ENCODE data around the gene NFYB. TPM values are rescaled to one million over a fixed set of nuclear protein-coding genes. Genes with fewer than 3 reads are reported as not detected.
A peak's percentile ranks its signal among the peaks of the same experiment; 100 is the strongest.
"Not testable (repeated sequence)": the region's sequence is repeated elsewhere in the genome, so short reads cannot be mapped to it uniquely, and the experiment has no call there.

NFYB gene
- 67.2 TPM for polyA plus RNA-seq (2012; ENCODE audit: insufficient read depth, insufficient read length)

DNA sequence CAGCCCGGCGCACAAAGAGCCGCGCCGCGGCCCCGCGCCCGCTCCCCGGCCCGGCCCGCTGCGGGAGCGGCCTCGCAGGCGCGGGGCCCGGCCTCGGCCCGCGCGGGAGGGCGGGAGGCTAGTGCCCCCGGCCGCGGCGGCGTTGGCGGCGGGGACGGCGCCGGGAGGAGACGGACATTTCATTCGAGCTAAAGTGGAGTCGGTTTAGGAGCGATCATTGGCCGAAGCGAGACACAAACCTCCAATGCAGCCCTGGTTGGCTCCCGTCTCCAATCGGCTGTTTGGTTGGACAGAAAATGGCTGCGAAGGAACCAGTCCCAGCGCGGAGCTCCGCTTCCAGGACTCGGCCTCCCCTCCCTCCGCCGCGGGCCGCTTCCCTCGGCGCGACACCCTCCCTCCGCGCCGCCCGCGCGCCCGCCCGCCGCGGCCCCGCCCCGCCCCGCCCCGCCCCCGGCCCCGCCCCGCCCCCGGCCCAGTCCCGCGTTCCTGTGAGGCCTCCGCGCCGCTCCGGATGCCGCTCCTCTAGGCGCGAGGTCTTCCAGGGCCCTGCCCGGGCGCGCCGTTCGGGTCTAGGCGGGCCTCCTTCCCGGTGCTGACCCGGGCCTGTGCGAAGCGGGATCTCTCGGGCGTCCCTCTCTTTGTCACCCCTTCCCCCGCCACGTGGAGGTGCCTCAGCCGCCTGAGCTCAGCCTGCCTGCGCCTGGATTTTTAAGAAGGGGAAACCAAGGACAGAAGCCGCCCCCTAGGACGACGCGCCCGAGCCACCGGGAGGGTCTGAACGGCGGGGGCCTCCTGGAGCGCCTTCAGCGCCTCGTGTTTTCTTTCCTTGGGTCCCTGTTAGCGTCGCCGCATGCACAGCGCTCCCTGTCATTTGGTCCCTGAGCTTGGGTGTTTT, at the start of gene NFYB:
Gene NFYB, minus strand, starts transcription at position 309 of the 895 bp plus-strand sequence. CDS start 2,757 bp downstream, outside the sequence.
- peak; percentile 97 for DNase-seq (ENCODE audit: low read depth, low spot score)
- peak within 1 kb of the TSS; percentile 84 for H3K4me3 ChIP-seq (ENCODE audit: low read length)

DNA sequence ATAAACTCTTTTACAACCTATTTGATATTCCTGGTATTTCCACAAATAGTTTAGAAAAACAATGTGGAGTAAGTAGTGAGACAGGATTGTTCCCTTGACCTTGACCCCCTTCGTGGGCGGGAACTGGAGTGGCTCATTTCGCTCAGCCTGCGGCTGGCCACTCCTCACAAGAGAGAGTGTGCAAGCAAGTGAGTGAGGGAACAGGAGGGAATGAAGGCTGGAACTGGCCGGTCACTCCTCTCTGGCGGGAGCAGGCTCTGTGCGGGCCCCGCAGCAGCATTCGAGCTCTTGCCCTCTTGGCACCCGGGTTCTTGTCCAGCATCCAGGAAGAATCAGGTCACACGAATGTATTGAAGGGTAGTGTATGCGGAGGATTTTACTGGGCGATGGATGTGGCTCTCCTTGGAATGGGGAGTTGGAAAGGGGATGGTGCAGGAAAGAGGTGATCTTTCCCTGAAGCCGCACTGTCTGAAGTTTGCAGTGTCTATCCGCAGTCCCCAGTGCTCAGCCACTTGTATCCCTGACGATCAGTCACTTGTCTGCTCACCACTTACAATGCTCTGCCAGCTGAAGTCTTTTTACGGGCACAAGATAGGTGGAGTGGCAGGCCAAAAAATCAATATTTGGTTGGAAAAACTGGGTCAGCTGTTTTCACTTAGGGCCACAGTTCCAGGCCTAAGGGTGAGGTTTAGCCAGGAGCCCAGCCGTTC, 49.6 kb upstream of the NFYB start:
- no peak for DNase-seq (ENCODE audit: low read depth, low spot score)
- H3K4me3 ChIP-seq (ENCODE audit: low read length) = no peak overlapping the region

DNA sequence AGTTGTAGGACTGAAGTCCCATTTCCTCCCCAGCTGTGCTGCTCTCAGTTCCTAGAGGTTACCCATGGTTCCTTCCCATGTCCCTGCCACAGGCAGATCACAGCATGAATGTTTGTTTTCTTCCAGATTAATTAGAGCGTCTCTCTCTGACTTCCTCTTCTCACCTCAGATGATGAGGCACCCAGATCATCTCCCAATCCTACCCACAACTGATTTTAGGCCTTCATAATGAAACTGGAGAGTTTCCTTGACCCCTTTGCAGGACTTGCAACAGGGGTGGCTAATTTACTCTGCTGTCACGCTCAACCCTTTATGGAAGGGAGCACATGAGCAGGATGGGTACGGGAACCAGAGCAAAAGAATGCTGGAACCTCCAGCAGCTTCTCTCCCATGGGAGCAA, 45.4 kb upstream of the NFYB start:
- no peak overlapping the region for H3K4me3 ChIP-seq (ENCODE audit: low read length)
- DNase-seq (ENCODE audit: low read depth, low spot score) = no peak

DNA sequence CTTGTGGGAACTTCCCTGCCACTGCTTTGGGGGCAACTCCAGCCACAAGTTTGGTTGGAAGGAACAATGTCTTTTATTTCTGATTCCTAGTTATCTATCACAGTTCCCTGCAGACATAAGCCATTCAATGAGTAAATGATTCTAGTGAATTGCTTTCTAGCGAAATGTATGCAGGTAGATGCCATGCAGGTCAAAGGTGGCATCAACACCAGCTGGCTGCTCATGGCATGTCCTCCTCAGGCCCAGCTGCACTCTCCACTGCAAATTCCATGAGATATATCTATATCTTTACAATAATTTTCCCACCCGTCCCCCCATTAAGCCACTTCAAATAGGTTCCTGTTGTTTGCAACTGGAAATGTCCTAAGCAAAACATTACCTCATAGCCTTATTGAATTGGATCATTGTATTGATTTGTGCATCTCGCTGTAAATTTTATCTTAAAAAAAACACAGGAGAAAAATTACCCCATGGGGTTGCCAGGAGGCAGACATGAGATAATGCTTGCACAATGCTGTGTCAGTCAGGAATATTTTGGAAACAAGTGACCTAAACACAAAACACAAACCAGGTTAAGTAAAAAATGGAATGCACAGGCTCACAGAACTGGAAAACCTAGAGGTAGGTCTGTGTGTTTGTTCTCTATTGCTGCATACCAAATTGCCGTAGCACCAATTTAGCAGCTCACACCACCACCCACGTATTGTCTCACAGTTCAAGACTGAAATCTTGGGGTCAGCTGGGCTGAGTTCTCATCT, 44.8 kb upstream of the NFYB start:
- no peak overlapping the region for H3K4me3 ChIP-seq (ENCODE audit: low read length)
- DNase-seq (ENCODE audit: low read depth, low spot score) = no peak

DNA sequence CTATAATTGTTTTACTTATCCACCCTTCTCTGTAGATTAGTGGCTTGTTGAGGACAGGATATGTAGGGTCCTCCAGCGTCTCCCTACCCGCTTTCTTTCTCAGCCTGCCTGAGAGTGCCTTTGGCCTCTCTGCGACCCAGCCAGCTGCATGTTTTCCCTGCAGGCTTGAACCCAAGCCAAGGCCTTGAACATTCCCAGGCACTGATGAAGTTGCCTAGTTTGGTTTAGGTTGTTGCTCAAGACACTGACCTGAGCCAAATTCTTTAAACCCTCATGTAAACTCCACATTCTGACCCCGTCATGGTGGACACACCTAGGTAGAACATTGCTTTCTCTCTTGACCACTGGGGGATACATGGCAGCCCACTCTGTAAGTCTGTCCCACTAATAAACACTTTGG, 44.1 kb upstream of the NFYB start:
- no peak for DNase-seq (ENCODE audit: low read depth, low spot score)
- no peak overlapping the region for H3K4me3 ChIP-seq (ENCODE audit: low read length)

DNA sequence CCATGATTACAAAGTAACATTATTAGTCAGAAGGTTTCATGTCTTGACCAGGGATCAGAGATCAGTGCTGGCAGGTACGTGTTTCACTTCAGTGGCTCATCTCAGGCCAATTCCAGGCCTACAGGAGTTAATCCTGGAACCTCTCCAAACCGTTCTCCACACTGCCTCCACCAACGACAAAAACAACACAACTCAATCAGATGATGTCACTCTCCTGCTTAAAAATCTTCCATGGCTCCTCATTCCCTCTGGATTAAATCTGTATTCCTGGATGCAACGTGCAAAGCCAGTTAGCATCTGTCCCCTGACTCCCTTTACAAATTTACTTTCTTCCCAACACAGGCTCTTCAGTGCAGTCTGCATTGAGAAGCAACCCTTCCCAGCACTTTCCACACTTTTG, 43.3 kb upstream of the NFYB start:
- H3K4me3 ChIP-seq (ENCODE audit: low read length) = no peak overlapping the region
- no peak for DNase-seq (ENCODE audit: low read depth, low spot score)

DNA sequence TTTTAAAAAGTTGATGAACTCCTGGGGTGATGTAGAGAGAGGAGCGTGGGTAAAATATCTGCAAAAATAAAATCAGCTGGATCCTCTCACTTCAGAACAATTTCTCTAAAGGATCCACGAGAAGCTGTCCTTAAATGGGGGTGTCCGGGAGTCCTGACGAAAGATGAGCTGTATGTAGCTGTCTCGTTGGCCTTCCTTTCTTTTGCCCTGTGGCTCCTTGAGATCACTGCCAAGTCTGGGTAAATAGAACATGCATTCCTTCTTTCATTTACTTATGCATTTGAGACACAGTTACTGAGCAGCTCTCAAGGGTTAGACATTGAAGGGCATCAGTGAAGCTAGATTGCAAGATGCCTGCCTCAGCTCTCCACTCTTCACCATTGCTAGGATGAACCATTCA, 42.4 kb upstream of the NFYB start:
- no peak overlapping the region for H3K4me3 ChIP-seq (ENCODE audit: low read length)
- no peak for DNase-seq (ENCODE audit: low read depth, low spot score)

DNA sequence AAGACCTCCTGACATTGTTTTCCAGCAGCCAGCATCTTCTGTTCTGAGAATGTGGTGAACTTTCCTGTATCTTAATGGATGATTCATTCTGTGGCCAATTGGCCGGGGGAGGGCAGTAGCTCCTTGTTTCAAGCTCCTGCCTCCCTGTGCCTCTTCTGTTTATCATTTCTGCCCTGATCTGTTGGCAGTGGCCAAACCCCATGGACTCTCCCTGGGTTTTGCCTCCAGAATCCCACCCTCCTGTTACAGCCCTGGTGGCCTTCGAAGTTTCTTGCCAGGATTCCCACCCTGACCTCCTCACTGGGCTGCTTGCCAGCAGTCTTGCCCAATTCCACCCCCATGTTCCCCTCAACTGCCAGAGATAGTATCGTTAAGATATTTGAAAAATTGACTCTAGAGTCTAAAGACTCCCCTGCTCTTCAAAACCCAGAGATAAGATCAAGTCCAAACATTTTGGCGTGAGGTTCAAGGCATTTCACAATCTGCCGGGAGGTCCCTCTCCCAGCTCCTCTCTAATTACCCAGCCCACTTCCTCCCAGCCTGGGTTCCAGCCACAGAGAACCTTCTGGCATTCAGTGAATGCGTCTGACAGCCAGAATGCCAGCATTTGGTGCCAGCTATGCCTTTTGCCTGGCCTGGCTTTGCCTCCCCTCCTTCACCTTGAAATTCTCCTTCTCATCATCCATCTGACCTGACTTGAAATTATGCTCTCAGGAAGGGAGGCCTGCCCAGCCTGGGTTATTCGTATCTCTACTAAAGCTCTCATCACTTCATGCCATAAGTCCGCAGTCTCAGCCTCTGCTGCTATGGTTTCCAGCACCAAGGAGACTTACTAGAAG, 39.9 kb upstream of the NFYB start:
- no peak for DNase-seq (ENCODE audit: low read depth, low spot score)
- H3K4me3 ChIP-seq (ENCODE audit: low read length) = no peak overlapping the region

DNA sequence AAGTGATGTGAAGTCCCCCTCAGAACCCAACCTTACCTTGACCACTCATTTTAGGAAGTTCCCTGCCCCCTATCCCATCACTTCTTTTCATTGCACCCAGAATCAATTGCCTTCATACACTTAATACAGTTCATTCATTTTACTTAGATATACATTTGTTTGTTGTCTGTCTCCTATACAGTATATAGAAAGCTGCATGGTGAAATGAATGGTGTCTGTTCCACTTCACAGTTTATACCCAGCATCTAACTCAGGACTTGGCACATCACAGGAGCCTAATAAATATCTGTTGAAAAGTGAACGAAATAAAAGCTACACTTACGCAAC, 39.3 kb upstream of the NFYB start:
- H3K4me3 ChIP-seq (ENCODE audit: low read length) = no peak overlapping the region
- DNase-seq (ENCODE audit: low read depth, low spot score) = no peak

DNA sequence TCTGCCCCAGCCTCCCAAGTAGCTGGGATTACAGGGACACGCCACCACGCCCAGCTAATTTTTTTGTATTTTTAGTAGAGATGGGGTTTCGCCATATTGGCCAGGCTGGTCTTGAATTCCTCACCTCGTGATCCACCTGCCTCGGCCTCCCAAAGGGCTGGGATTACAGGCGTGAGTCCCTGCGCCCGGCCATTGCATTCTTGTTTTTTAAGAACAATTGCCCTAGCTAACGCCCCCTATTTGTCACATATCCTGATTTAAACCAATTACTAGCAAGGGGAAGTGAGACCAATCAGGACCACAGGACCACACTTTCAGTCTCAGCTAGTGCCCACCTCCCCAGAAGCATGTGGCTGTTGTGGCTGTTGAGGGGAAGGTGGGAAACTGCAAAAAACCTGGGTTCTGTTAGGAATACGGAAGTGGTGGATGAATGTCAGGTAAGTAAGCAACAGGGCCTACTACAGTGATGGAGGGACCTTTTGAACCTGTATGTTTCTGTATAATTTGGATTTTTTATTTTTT, 37.8 kb upstream of the NFYB start:
- DNase-seq (ENCODE audit: low read depth, low spot score) = no peak
- no peak overlapping the region for H3K4me3 ChIP-seq (ENCODE audit: low read length)

DNA sequence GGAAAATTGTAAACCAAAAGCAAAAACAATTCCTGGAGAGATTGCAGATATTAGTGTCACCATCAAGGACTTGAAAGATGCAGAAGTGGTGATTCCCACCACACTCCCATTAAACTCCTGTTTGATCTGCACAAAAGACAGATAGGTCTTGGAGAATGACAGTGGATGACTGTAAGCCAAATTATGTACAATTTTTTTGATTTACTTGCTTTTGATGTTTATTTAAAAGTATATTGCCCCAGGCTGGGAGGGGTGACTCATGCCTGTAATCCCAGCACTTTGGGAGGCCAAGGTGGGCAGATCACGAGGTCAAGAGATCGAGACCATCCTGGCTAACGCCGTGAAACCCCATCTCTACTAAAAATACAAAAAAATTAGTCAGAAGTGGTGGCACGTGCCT, 35.8 kb upstream of the NFYB start:
- DNase-seq (ENCODE audit: low read depth, low spot score); H3K4me3 ChIP-seq (ENCODE audit: low read length): not testable (repeated sequence)

DNA sequence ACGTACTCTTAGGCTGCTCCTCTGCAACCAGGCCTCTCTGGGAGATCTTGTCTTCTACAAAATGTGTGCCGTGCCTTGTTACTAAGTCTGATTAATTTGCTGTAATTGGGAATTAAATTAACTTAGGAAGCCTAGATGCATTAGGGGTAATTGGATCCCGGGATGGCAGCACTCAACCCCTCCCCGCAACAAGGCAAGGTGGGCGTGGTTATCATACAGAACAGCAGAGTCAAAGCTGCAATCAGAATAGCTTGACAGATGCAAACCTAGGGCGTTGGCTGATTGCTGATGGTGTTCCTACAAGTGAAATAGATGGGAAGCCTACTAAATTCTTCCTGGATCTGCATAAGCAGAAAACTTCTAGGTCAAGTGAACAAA, 34.5 kb upstream of the NFYB start:
- DNase-seq (ENCODE audit: low read depth, low spot score) = no peak
- H3K4me3 ChIP-seq (ENCODE audit: low read length) = no peak overlapping the region

DNA sequence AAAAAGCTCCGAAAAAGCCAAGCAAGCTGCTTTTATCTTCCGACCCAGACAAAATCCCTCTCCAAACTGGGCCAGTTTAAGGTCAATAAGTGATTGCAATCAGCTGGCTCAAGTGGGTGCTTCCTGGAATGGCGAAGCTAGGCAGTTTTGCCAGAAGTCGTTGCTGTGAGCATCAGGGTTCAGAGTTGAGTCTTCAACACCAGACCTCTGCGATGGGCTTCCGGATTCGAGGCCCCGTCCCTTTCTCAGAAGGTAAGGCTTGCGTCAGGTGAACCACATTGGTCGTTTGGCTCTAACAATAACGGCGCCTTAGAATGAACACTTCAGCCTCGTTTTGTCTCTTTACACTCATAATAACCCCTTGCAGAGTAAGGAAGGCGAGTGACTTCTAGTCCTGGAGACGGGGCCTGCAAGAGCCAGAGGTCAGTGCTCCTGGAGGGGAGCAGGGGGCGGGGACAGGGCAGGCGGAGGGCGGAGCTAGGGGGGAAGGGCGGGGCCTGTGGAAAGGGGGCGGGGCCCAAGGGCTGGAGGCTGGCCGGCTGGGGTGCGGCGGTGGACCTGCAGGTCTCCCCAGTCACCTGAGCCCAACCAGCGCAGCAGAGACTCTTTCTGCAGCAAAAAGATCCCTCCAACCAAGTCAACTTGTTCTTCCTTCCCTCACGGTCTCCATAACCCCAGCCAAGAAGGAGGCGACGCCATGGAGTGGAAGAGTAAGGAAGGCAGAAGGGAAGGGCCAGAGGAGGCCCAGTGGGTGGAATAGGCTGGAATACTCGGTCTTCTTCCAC, 34.0 kb upstream of the NFYB start:
- H3K4me3 ChIP-seq (ENCODE audit: low read length) = no peak overlapping the region
- DNase-seq (ENCODE audit: low read depth, low spot score) = no peak

DNA sequence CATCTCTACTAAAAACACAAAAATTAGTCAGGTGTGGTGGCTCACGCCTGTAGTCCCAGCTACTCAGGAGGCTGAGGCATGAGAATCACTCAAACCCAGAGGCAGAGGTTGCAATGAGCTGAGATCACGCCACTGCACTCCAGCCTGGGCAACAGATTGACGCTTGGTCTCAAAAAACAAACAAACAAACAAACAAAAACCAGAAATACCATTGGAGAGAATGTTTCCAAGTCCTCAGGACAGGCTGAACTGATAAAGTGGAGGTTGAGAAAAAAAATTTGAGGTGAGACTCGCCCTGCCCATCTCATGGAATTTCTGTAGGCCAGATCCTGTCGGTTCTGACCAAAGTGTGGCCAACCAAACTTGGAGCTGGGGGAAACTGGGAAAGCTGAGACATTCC, 30.6 kb upstream of the NFYB start:
- DNase-seq (ENCODE audit: low read depth, low spot score) = no peak
- no peak overlapping the region for H3K4me3 ChIP-seq (ENCODE audit: low read length)

DNA sequence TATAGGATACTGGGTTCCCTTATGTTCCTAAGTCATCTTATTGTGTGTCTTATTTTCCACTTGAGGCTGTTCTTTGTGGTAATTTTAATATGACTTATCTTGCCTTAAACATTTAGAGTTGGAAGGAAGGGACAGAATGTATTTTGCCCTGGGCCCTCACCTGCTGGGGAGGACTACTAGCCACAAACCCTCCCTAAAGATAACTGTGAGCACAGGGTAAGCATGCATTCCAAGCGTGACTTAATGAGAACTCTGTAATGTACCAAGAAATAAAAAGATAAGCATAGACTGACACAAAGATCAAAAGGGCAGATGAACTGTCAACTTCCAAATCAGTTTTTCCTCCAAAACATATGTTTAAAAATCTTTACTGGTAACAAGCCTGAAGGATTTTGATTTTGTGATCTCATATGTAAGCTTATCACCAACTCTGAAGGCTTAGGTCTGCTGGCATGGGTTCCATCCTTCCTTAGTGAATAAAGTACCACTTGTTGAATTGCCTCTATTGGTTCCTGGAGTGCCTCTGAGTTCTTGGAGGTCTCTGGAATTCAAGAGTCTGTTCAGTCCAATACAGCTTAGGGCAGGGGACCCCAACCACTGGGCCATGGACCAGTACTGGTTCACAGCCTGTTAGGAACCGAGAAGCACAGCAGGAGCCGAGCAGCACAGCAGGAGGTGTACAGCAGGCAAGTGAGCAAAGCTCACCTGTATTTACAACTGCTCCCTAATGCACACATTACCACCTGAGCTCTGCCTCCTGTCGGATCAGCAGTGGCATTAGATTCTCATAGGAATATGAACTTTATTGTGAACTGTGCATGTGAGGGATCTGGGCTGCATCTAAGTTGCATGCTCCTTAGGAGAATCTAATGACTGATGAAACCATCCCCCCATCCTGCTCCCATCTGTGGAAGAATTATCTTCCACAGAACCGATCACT, 29.8 kb upstream of the NFYB start:
- DNase-seq (ENCODE audit: low read depth, low spot score) = no peak
- H3K4me3 ChIP-seq (ENCODE audit: low read length) = no peak overlapping the region

DNA sequence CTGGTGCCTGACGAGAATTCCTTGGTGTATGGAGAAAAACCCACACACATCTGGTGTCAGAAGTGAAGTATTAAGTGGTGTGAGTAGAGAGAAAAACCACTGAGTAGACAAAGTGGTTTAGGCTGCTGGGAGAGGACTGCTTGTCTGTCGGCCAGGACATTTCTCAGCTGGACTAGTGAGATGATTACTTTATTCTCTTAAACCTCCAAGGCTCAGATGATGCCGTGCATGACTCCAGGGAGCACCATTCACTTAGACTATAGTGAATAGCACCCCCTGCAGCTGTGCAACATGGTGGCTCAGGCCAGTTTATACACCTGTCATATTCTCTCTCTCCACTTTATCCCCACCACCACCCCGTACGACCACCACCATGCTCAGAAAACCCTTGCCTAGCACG, 28.5 kb upstream of the NFYB start:
- DNase-seq (ENCODE audit: low read depth, low spot score) = no peak
- H3K4me3 ChIP-seq (ENCODE audit: low read length) = no peak overlapping the region

DNA sequence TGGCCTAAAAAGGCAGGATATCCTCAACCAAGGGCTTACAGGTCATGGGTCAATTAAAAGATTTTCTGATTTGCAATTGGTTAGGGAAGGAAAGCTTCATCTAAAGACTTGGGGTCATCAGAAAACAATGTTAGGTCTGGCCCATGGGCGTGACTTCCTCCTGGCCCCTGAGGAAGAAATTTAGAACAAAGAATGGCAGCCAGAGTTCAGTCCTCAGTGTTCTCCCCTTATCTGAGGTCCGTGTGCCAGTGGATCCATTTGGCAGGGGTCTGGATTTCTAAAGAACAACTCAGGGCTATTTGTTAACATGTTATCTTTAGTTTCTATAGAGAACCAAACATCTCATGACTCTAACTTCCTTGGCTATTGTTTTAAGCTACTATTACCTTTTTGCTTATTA, 27.8 kb upstream of the NFYB start:
- H3K4me3 ChIP-seq (ENCODE audit: low read length) = no peak overlapping the region
- DNase-seq (ENCODE audit: low read depth, low spot score) = no peak

Data from Jurkat, Clone E6-1 (cell line).